ENCODE measurements around the gene USP3.

DNA sequence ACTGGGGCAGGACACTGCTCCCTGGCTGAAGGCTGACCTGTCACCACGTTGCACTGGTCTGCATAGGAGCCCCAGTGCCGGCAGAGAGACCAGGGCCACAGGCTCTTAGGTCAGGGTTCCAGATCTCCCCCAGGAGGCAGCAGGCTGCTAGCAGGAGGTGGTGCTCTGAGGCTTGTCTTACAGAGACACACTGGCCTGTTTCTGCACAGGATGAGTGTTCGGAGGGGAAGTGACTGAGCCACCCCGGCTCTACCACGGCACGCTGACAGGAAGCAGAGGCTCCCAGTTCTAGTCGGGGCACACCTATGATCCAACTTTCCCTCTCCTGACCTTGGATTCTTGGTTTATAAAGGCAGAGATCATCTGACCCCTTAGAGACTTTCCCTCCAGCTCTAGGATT is 101.4 kb downstream of the USP3 start:
- TF ChIP-seq, protein P1, sequence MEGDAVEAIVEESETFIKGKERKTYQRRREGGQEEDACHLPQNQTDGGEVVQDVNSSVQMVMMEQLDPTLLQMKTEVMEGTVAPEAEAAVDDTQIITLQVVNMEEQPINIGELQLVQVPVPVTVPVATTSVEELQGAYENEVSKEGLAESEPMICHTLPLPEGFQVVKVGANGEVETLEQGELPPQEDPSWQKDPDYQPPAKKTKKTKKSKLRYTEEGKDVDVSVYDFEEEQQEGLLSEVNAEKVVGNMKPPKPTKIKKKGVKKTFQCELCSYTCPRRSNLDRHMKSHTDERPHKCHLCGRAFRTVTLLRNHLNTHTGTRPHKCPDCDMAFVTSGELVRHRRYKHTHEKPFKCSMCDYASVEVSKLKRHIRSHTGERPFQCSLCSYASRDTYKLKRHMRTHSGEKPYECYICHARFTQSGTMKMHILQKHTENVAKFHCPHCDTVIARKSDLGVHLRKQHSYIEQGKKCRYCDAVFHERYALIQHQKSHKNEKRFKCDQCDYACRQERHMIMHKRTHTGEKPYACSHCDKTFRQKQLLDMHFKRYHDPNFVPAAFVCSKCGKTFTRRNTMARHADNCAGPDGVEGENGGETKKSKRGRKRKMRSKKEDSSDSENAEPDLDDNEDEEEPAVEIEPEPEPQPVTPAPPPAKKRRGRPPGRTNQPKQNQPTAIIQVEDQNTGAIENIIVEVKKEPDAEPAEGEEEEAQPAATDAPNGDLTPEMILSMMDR (IDR thresholded peaks at IDR 0.05) = no peak
- no peak for TF ChIP-seq POLR2A (IDR thresholded peaks at IDR 0.05)

Data from testis (tissue), 2 donors.